H1 (cell line): ENCODE results near the gene HDDC3. TPM values are rescaled to one million over a fixed set of nuclear protein-coding genes. Genes with fewer than 3 reads are reported as not detected.

Experiments used
- ASH2L ChIP-seq: fragments of 200-600, 300-600 bp; sonication (generic); IDR thresholded peaks from one replicate; pipeline ENCODE4 v1.7.1; 2017; ENCODE audit warnings: low read length
- CHD2 ChIP-seq: IDR thresholded peaks from 2 replicates; pipeline ENCODE4 v1.6.1; 2012; ENCODE audit warnings: low read length, improper control_type of control experiment
- CTCF ChIP-seq, 3 experiments: IDR thresholded peaks; 1 replicate in 2 of 3; 2 replicates in 1 of 3; pipeline versions ENCODE4 v1.5.1 to v1.6.1; 2011; ENCODE audit warnings: low read length in 3 of 3, mild to moderate bottlenecking in 3 of 3, inconsistent platforms in 2 of 3, low read depth in 1 of 3, moderate library complexity in 1 of 3; ENCODE audit not compliant: insufficient read depth in 1 of 3; ENCODE audit errors: control extremely low read depth in 1 of 3
- GABPA ChIP-seq: IDR thresholded peaks from 2 replicates; pipeline ENCODE4 v1.6.1; 2011; ENCODE audit warnings: mild to moderate bottlenecking, low read length, moderate library complexity, borderline replicate concordance; ENCODE audit not compliant: insufficient read depth
- MAX ChIP-seq: IDR thresholded peaks from 2 replicates; pipeline ENCODE4 v1.6.1; 2012; ENCODE audit warnings: inconsistent platforms
- POLR2A ChIP-seq, 2 experiments: IDR thresholded peaks; 1 replicate in 1 of 2; 2 replicates in 1 of 2; pipeline ENCODE4 v1.6.1; 2011; ENCODE audit warnings: low read depth in 2 of 2, low read length in 2 of 2, mild to moderate bottlenecking in 2 of 2; ENCODE audit errors: control extremely low read depth in 1 of 2
- polyA plus RNA-seq, 7 experiments: library from polyadenylated mRNA; depleted of rRNA in 3 of 7; stranded (reverse) in 5 of 7; unstranded in 2 of 7; fragments of >200 nt in 5 of 7; fragments of 200-250 nt in 2 of 7; gene quantifications; 1 replicate in 5 of 7; 2 replicates in 1 of 7; 4 replicates in 1 of 7; pipeline versions ENCODE4 v1.2.1 to v1.2.3, GENCODE V29; 2011 to 2013; ENCODE audit warnings: missing spikeins in 2 of 7, mixed read lengths in 2 of 7
- total RNA-seq: library from RNA; stranded (reverse); fragmentation: NEBNext Ultra II Directional; extraction: Animal tissue kit (Norgen Biotek cat#: 25700); gene quantifications from 2 replicates; pipeline ENCODE4 v1.2.1, GENCODE V29; 2021

Gene HDDC3
- total and polyA plus RNA-seq, 2 of the 8 experiments (the other 6 are each of a cell fraction or from before 2014, with no cell fraction given), result 16.3 to 16.5 TPM

GRCh38 chr15:90883976-90884718 is 48.2 kb downstream of the HDDC3 start, which contains the start of gene FES (continued):
- no peak for TF ChIP-seq CTCF (IDR thresholded peaks at IDR 0.05; ENCODE audit: control extremely low read depth in 1 of 3, insufficient read depth in 1 of 3, low read depth in 1 of 3, low read length in 3 of 3)
- TF ChIP-seq GABPA, result peak; percentile 50; the same call in 1 of the 2 replicates
- TF ChIP-seq POLR2A (IDR thresholded peaks at IDR 0.05; ENCODE audit: control extremely low read depth in 1 of 2, low read depth in 2 of 2, low read length in 2 of 2), result peak in 1 of 2 experiments; percentile 61; a peak in 1 of 3 replicates
- TF ChIP-seq ASH2L, result peak; percentile 59
- TF ChIP-seq MAX, result no peak
- TF ChIP-seq CHD2, result no peak
